DND-41 (cell line): ENCODE measurements around the gene ZCCHC24.
"Not testable (repeated sequence)": the region's sequence is repeated elsewhere in the genome, so short reads cannot be mapped to it uniquely, and the experiment has no call there.

Experiments used
- ATAC-seq: fragments of 200-7000 bp; cut with Tn5 transposase; 3 replicates; pipeline ENCODE4 v1.9.1; 2021; ENCODE audit warnings: low read depth; ENCODE audit not compliant: insufficient read depth
- DNase-seq: peaks from one replicate; pipeline ENCODE4 v3.0.0-alpha.2; 2020
- H2AFZ ChIP-seq: 2 replicates; pipeline ENCODE4 v1.6.0; 2012; ENCODE audit warnings: low read depth, low read length
- H3K27ac ChIP-seq: 2 replicates; pipeline ENCODE4 v1.5.1; 2012; ENCODE audit warnings: low read length, inconsistent platforms
- H3K27me3 ChIP-seq: fragments of 200-600 bp; sonication (generic); 2 replicates; pipeline ENCODE4 v1.6.0; 2012; ENCODE audit warnings: low read length, mild to moderate bottlenecking, inconsistent platforms; ENCODE audit not compliant: insufficient read depth, poor library complexity
- H3K36me3 ChIP-seq: 2 replicates; pipeline ENCODE4 v1.5.1; 2012; ENCODE audit warnings: low read length, inconsistent platforms; ENCODE audit not compliant: insufficient read depth
- H3K4me1 ChIP-seq: 2 replicates; pipeline ENCODE4 v1.5.1; 2012; ENCODE audit warnings: mild to moderate bottlenecking, low read length; ENCODE audit not compliant: insufficient read depth
- H3K4me2 ChIP-seq: 2 replicates; pipeline ENCODE4 v1.6.0; 2012; ENCODE audit warnings: mild to moderate bottlenecking, moderate library complexity, low read length, inconsistent platforms; ENCODE audit not compliant: insufficient read depth
- H3K4me3 ChIP-seq, 2 experiments: fragments of 200-600 bp in 1 of 2; shearing (Covaris generic) in 1 of 2; 2 replicates each; pipeline ENCODE4 v1.5.1; 2012 to 2016; ENCODE audit warnings: inconsistent platforms in 2 of 2, low read length in 2 of 2, mild to moderate bottlenecking in 2 of 2, low read depth in 1 of 2, moderate library complexity in 1 of 2
- H3K79me2 ChIP-seq: 2 replicates; pipeline ENCODE4 v1.6.0; 2012; ENCODE audit warnings: low read length, inconsistent platforms; ENCODE audit not compliant: insufficient read depth
- H3K9ac ChIP-seq: 2 replicates; pipeline ENCODE4 v1.6.0; 2012; ENCODE audit warnings: low read depth, mild to moderate bottlenecking, inconsistent platforms, low read length, moderate library complexity
- H3K9me3 ChIP-seq: 2 replicates; pipeline ENCODE4 v1.5.1; 2012; ENCODE audit warnings: low read length, moderate library complexity, mild to moderate bottlenecking, inconsistent platforms; ENCODE audit not compliant: insufficient read depth, severe bottlenecking
- H4K20me1 ChIP-seq: 2 replicates; pipeline ENCODE4 v1.6.0; 2012; ENCODE audit warnings: low read length; ENCODE audit not compliant: insufficient read depth
- CTCF ChIP-seq: IDR thresholded peaks from 2 replicates; pipeline ENCODE4 v1.5.1; 2012; ENCODE audit warnings: borderline replicate concordance, low read length, moderate library complexity, mild to moderate bottlenecking; ENCODE audit not compliant: poor library complexity, severe bottlenecking; ENCODE audit errors: extremely low read depth
- EZH2 ChIP-seq: IDR thresholded peaks from 3 replicates; pipeline ENCODE4 v1.6.1; 2012; ENCODE audit warnings: borderline replicate concordance, low read depth, mild to moderate bottlenecking, moderate library complexity, low read length, inconsistent platforms; ENCODE audit not compliant: severe bottlenecking

ZCCHC24 gene

GRCh38 chr10:79449181-79450146 is 4.0 kb upstream of the ZCCHC24 start:
- no peak overlapping the region for H2AFZ ChIP-seq
- no peaks in the 10 kb centered on the region for H3K36me3 ChIP-seq
- H3K9ac ChIP-seq: no peak overlapping the region
- no peak for TF ChIP-seq CTCF
- no peak for TF ChIP-seq EZH2
- peaks cover 13% of the 10 kb centered on the region for H4K20me1 ChIP-seq
- H3K27ac ChIP-seq: no peak overlapping the region
- H3K4me2 ChIP-seq: no peak overlapping the region
- H3K9me3 ChIP-seq: no peaks in the 10 kb centered on the region
- H3K79me2 ChIP-seq: no peaks in the 10 kb centered on the region
- ATAC-seq (no peak), DNase-seq (no peak)
- peaks cover 18% of the 10 kb centered on the region for H3K4me1 ChIP-seq
- H3K27me3 ChIP-seq: peaks cover 58% of the 10 kb centered on the region
- H3K4me3 ChIP-seq: no peak overlapping the region

- H3K27ac ChIP-seq: no peak overlapping the region
- peaks cover 59% of the 10 kb centered on the region for H3K27me3 ChIP-seq
- peaks cover 20% of the 10 kb centered on the region for H4K20me1 ChIP-seq
- no peak overlapping the region for H3K9ac ChIP-seq
- H3K4me2 ChIP-seq: no peak overlapping the region
- H3K4me3 ChIP-seq: no peak overlapping the region
- H3K4me1 ChIP-seq: peaks cover 25% of the 10 kb centered on the region
- no peak for TF ChIP-seq CTCF
- TF ChIP-seq EZH2: no peak
- no peaks in the 10 kb centered on the region for H3K36me3 ChIP-seq
- no peak overlapping the region for H2AFZ ChIP-seq
- ATAC-seq (no peak), DNase-seq (no peak)
- no peaks in the 10 kb centered on the region for H3K9me3 ChIP-seq
- H3K79me2 ChIP-seq: no peaks in the 10 kb centered on the region
These were observed 3.3 kb upstream of the ZCCHC24 start for GRCh38 chr10:79448732-79449049.

GRCh38 chr10:79447911-79448731 is 2.7 kb upstream of the ZCCHC24 start:
- peaks cover 31% of the 10 kb centered on the region for H3K4me1 ChIP-seq

GRCh38 chr10:79447249-79447648 is 1.8 kb upstream of the ZCCHC24 start:
- H3K79me2 ChIP-seq, DNase-seq, ATAC-seq, H3K4me2 ChIP-seq, H3K36me3 ChIP-seq, H3K27ac ChIP-seq, H3K9ac ChIP-seq, H2AFZ ChIP-seq, H3K9me3 ChIP-seq, H3K4me3 ChIP-seq: not testable (repeated sequence)
- Histone ChIP-seq H3K4me1 (peaks cover 38% of the 10 kb centered on the region), H3K27me3 (peaks cover 68% of the 10 kb centered on the region), H4K20me1 (peaks cover 34% of the 10 kb centered on the region)

More at GRCh38 chr10:79447911-79448731, 2.7 kb upstream of the ZCCHC24 start:
- no peak for DNase-seq
- Histone ChIP-seq H3K27me3 (peaks cover 60% of the 10 kb centered on the region), H3K27ac (no peak overlapping the region), H3K79me2 (no peaks in the 10 kb centered on the region), H3K36me3 (no peaks in the 10 kb centered on the region), H2AFZ (no peak overlapping the region), H3K4me3 (no peak overlapping the region), H4K20me1 (peaks cover 26% of the 10 kb centered on the region), H3K9me3 (no peaks in the 10 kb centered on the region), H3K9ac (no peak overlapping the region), H3K4me2 (no peak overlapping the region)
- TF ChIP-seq EZH2 (no peak), CTCF (no peak)
- no peak for ATAC-seq
